AG09309 (cell line): Measurements from ENCODE around the gene ORC4.
"Not testable (repeated sequence)": the region's sequence is repeated elsewhere in the genome, so short reads cannot be mapped to it uniquely, and the experiment has no call there.

Experiments
- DNase-seq: peaks from one replicate; pipeline ENCODE4 v3.0.0-alpha.2; 2010; ENCODE audit warnings: low read depth
- H3K4me3 ChIP-seq: 2 replicates; pipeline ENCODE4 v1.5.1; 2011; ENCODE audit warnings: mild to moderate bottlenecking, low read depth, low read length, moderate library complexity; ENCODE audit not compliant: control insufficient read depth
- TF ChIP-seq, protein P1 (sequence below): IDR thresholded peaks from 2 replicates; pipeline ENCODE4 v1.5.1; 2011; ENCODE audit warnings: mild to moderate bottlenecking, low read depth, low read length, inconsistent platforms; ENCODE audit not compliant: insufficient read depth, control insufficient read depth; ENCODE audit errors: missing control alignments

Gene ORC4

DNA sequence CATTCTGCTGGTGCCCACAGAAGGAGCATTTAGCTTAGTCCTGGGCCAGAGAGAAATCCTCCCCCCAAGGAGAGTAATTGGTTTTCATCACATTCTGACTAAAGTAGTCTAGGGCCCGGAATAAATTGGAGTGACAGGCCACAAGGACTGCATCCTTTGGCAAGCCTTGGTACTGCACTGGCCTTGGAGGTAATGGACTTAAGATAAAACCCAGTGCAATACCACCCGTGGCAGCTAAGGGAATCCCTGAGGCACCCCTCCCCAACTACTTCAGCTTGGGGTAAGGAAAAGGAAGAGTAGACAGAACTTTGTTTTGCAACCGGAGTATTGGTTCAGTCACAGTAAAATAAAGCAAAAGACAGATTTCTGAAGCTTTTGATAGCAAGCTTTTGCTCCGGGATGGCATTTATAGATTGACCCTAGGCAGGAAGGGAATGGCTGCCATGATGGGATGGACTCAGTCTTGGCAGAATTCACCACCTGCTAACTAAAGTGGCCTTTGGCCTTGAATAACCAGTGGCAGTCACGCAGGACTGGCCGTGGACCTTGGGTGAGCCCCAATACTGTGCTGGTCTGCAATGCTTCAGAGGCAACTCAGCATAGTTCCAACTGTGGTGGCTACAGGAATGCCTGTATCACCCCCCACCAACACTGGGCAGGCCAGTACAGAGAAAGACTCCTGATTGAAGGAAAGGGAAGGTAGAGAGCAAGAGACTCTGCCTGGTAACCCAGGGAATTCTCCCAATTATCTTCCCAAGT is 14.1 kb downstream of the ORC4 start:
- no peak for DNase-seq
- no peak overlapping the region for H3K4me3 ChIP-seq
- TF ChIP-seq, protein P1, sequence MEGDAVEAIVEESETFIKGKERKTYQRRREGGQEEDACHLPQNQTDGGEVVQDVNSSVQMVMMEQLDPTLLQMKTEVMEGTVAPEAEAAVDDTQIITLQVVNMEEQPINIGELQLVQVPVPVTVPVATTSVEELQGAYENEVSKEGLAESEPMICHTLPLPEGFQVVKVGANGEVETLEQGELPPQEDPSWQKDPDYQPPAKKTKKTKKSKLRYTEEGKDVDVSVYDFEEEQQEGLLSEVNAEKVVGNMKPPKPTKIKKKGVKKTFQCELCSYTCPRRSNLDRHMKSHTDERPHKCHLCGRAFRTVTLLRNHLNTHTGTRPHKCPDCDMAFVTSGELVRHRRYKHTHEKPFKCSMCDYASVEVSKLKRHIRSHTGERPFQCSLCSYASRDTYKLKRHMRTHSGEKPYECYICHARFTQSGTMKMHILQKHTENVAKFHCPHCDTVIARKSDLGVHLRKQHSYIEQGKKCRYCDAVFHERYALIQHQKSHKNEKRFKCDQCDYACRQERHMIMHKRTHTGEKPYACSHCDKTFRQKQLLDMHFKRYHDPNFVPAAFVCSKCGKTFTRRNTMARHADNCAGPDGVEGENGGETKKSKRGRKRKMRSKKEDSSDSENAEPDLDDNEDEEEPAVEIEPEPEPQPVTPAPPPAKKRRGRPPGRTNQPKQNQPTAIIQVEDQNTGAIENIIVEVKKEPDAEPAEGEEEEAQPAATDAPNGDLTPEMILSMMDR: no peak

DNA sequence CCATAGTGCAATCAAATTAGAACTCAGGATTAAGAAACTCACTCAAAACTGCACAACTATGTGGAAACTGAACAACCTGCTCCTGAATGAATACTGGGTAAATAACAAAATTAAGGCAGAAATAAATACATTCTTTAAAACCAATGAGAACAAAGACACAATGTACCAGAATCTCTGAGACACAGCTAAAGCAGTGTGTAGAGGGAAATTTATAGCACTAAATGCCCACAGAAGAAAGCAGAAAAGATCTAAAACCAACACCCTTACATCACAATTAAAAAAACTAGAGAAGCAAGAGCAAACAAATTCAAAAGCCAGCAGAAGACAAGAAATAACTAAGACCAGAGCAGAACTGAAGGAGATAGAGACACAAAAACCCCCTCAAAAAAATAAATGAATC is 18.1 kb downstream of the ORC4 start:
- not testable (repeated sequence) for DNase-seq, H3K4me3 ChIP-seq

DNA sequence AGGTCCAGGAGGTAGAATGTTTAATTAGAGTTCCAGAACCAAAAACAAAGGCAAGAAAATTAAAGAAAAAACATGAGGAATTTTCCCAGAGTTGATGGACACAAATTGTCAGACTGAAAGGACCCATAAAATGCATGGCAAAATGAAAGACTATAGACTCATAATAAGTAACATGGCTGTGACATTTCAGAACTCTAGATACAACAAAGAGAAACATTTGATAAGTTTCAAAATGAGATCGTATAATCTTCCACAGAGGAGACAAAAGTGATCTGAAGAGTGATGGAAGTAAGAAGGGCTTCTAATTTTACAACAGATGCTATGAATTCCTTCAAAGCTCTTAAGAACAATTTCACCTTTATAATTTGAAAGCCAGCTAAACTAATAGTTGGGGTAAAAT is 20.4 kb downstream of the ORC4 start:
- H3K4me3 ChIP-seq: no peak overlapping the region

DNA sequence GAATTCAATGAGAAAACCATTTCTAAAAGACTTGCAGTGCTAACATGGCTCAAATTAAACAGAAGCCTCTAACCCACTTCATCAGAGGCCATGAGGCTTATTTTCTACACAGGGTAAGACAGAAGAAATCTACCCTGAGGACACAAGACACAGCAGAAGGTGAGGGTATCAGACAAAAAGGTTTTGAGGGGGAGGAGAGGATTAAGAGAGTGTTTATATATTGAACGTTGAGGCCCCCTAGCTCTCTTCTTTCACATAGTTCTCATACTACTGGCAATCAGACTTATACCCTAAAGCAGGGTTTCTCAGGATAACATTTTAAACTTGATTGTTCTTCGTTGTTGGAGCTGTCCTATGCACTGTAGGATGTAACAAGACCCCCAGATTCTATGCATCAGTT is 21.4 kb downstream of the ORC4 start:
- no peak for DNase-seq

More for the DNA sequence above, 20.4 kb downstream of the ORC4 start:
- TF ChIP-seq, protein P1: no peak
- no peak for DNase-seq

DNA sequence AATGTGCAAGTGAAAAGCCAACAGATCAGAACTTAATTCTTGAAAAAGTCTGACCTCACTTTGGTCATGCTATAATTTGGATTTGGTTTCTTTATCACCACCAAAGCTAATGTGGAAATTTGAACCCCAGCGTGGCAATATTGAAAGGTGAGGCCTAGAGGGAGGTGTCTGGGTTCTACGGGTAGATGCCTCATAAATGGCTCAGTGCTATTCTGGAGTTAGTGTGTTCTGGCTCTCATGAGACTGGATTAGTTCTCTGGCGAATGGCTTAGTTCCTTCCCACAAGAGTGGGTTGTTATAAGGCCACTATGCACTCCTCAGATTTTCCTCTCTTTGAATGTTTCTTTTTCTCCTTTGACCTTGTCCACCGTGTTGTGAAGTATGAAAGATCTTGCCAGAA is 22.3 kb downstream of the ORC4 start:
- no peak for DNase-seq
- TF ChIP-seq, protein P1: no peak
- H3K4me3 ChIP-seq: no peak overlapping the region

More for the DNA sequence above, 21.4 kb downstream of the ORC4 start:
- H3K4me3 ChIP-seq: no peak overlapping the region
- TF ChIP-seq, protein P1: no peak

DNA sequence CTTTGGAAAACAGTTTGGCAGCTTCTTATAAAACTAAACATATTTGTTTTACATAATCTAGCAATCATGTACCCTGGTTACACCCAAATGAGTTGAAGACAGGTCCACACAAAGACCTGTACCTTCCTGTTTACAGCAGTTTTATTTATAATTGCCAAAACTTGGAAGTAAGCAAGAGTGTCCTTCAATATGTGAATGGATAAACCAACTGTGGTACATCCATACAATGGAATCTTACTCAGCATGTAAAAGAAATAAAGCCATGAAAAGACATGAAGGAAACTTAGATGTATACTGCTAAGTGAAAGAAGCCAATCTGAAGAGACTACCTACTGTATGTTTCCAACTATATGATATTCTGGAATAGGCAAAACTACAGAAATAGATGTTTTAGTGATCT is 23.7 kb downstream of the ORC4 start:
- DNase-seq: no peak
- TF ChIP-seq, protein P1: no peak
- no peak overlapping the region for H3K4me3 ChIP-seq

DNA sequence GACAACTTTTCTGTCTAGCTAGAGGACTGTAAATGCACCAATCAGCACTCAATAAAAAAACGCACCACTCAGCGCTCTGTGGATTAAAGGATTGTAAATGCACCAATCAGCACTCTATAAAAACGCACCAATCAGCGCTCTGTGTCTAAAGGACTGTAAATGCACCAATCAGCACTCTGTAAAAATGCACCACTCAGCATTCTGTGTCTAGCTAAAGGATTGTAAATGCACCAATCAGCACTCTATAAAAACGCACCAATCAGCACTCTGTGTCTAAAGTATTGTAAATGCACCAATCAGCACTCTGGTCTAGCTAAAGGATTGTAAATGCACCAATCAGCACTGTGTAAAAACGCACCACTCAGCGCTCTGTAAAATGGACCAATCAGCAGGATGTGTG is 25.6 kb downstream of the ORC4 start:
- not testable (repeated sequence) for DNase-seq

More for the DNA sequence above, 25.6 kb downstream of the ORC4 start:
- H3K4me3 ChIP-seq: not testable (repeated sequence)
